Measurements from ENCODE around the gene SLC2A4RG. TPM values are rescaled to one million over a fixed set of nuclear protein-coding genes. Genes with fewer than 3 reads are reported as not detected.
"Not testable (repeated sequence)": the region's sequence is repeated elsewhere in the genome, so short reads cannot be mapped to it uniquely, and the experiment has no call there.

Gene SLC2A4RG
- total and polyA plus RNA-seq, 2 donors (not counting 3 experiments of a cell fraction or from before 2014, with no cell fraction given), result 41.7 to 69.4 TPM

- FAIRE-seq, result no peak
- Histone ChIP-seq H3K36me3 (ENCODE audit: control insufficient read depth in 2 of 2, extremely low read depth in 1 of 2, insufficient read depth in 2 of 2, low read length in 2 of 2) (peaks cover 5 to 6% of the 10 kb centered on the region in 2 experiments), H3K79me2 (ENCODE audit: control insufficient read depth, insufficient read depth, low read length) (peaks cover 67% of the 10 kb centered on the region), H3K27ac (ENCODE audit: insufficient read depth, low read depth, low read length) (no peak overlapping the region), H3K9me3 (replicated peaks; ENCODE audit: control insufficient read depth, insufficient read depth, low read length) (no peaks in the 10 kb centered on the region), H3K4me2 (ENCODE audit: insufficient read depth, low read length) (no peak overlapping the region), H3K9ac (replicated peaks; ENCODE audit: extremely low read depth, insufficient read depth, low read length) (no peak overlapping the region), H3K4me1 (ENCODE audit: control insufficient read depth, extremely low read depth, insufficient read depth, low read length) (no peaks in the 10 kb centered on the region), H3K4me3 (replicated peaks in 1 of 3; ENCODE audit: insufficient read depth in 1 of 3, low read depth in 1 of 3, low read length in 3 of 3) (no peak overlapping the region), H4K20me1 (replicated peaks; ENCODE audit: control insufficient read depth, extremely low read depth, insufficient read depth, low read length) (no peaks in the 10 kb centered on the region), H3K9me1 (replicated peaks; ENCODE audit: control insufficient read depth, extremely low read depth, insufficient read depth, low read length) (no peaks in the 10 kb centered on the region), H3K27me3 (ENCODE audit: control insufficient read depth in 2 of 2, insufficient read depth in 2 of 2, low read length in 2 of 2) (no peaks in the 10 kb centered on the region), H2AFZ (ENCODE audit: low read depth, low read length) (no peak overlapping the region)
- BruUV-seq (replicated peaks), result no TSS peak
- dilution Hi-C loops (cut with MboI; ENCODE audit: extremely low pct_ligation_motif_present, low sequenced_read_pairs), result no loop called here
- TF ChIP-seq EZH2 (IDR thresholded peaks at IDR 0.05; ENCODE audit: borderline replicate concordance, low read depth, low read length, severe bottlenecking) (no peak), FOS (IDR thresholded peaks at IDR 0.05; ENCODE audit: borderline replicate concordance, insufficient read depth, low read length) (no peak), POLR2A (IDR thresholded peaks at IDR 0.05; ENCODE audit: low read depth, low read length) (no peak), JUN (IDR thresholded peaks at IDR 0.05; ENCODE audit: borderline replicate concordance, insufficient read depth, insufficient read length, low read depth) (no peak), MAX (IDR thresholded peaks at IDR 0.05; ENCODE audit: insufficient read depth, insufficient read length) (no peak), CTCF (IDR thresholded peaks at IDR 0.05; ENCODE audit: extremely low read depth in 1 of 2, insufficient read depth in 1 of 2, low read depth in 1 of 2, low read length in 2 of 2) (no peak), GATA2 (IDR thresholded peaks at IDR 0.05; ENCODE audit: insufficient read depth, insufficient read length, low read depth, low read length) (no peak), MYC (IDR thresholded peaks at IDR 0.05; ENCODE audit: low read depth, low read length) (no peak), POLR2AphosphoS5 (IDR thresholded peaks at IDR 0.05; ENCODE audit: insufficient read depth, low read depth, low read length) (no peak)
- CTCF ChIA-PET, result no interaction called here
- intact Hi-C loops (cut with micrococcal nuclease), result no loop called here
- DNase-seq (ENCODE audit: low read depth, low spot score), result no peak
- POLR2A ChIA-PET, result no interaction called here
These were observed 20.6 kb upstream of the SLC2A4RG start for GRCh38 chr20:63718996-63719395.

GRCh38 chr20:63722967-63723622 is 16.5 kb upstream of the SLC2A4RG start:
- H3K9me1 ChIP-seq (replicated peaks; ENCODE audit: control insufficient read depth, extremely low read depth, insufficient read depth, low read length); H3K4me3 ChIP-seq (replicated peaks in 1 of 3; ENCODE audit: insufficient read depth in 1 of 3, low read depth in 1 of 3, low read length in 3 of 3); dilution Hi-C loops (cut with MboI; ENCODE audit: extremely low pct_ligation_motif_present, low sequenced_read_pairs); BruUV-seq (replicated peaks); H2AFZ ChIP-seq (ENCODE audit: low read depth, low read length); intact Hi-C loops (cut with micrococcal nuclease); POLR2A ChIA-PET; H3K4me1 ChIP-seq (ENCODE audit: control insufficient read depth, extremely low read depth, insufficient read depth, low read length); H4K20me1 ChIP-seq (replicated peaks; ENCODE audit: control insufficient read depth, extremely low read depth, insufficient read depth, low read length); H3K36me3 ChIP-seq (ENCODE audit: control insufficient read depth in 2 of 2, extremely low read depth in 1 of 2, insufficient read depth in 2 of 2, low read length in 2 of 2); DNase-seq (ENCODE audit: low read depth, low spot score); FAIRE-seq; H3K9me3 ChIP-seq (replicated peaks; ENCODE audit: control insufficient read depth, insufficient read depth, low read length); H3K27me3 ChIP-seq (ENCODE audit: control insufficient read depth in 2 of 2, insufficient read depth in 2 of 2, low read length in 2 of 2); H3K27ac ChIP-seq (ENCODE audit: insufficient read depth, low read depth, low read length); H3K9ac ChIP-seq (replicated peaks; ENCODE audit: extremely low read depth, insufficient read depth, low read length); H3K4me2 ChIP-seq (ENCODE audit: insufficient read depth, low read length): not testable (repeated sequence)
- CTCF ChIA-PET, result interaction anchor here (1.2 kb wide), 1 partner anchor 15 kb away, joined by 4 read pairs; the partner anchor contains the start of genes ARFRP1 and ZGPAT
- H3K79me2 ChIP-seq (ENCODE audit: control insufficient read depth, insufficient read depth, low read length), result peaks cover 48% of the 10 kb centered on the region
